T-helper 2 cell treated with Interferon-gamma antibody and Interleukin-4, amounts not matched to agents 5 μg/mL and 100 μg/mL, for 36 hours (primary cell): ENCODE measurements around the gene BCR.

Experiments
- DNase-seq: peaks from one replicate; pipeline ENCODE4 v3.0.0; 2021; ENCODE audit warnings: low spot score
- H3K27ac Mint-ChIP-seq: one replicate; pipeline ENCODE4 v1.8.0; 2021; ENCODE audit warnings: mild to moderate bottlenecking, mixed read lengths
- H3K27me3 Mint-ChIP-seq: one replicate; pipeline ENCODE4 v1.8.0; 2021; ENCODE audit warnings: low read depth, mixed read lengths
- H3K36me3 Mint-ChIP-seq: one replicate; pipeline ENCODE4 v1.8.0; 2021; ENCODE audit warnings: low read depth, mixed read lengths
- H3K4me1 Mint-ChIP-seq: one replicate; pipeline ENCODE4 v1.8.0; 2021; ENCODE audit warnings: low read depth, mixed read lengths
- H3K4me3 Mint-ChIP-seq: one replicate; pipeline ENCODE4 v1.8.0; 2022; ENCODE audit warnings: mild to moderate bottlenecking, moderate library complexity, mixed read lengths
- H3K9me3 Mint-ChIP-seq: one replicate; pipeline ENCODE4 v1.8.0; 2021; ENCODE audit warnings: mixed read lengths

BCR gene

DNA sequence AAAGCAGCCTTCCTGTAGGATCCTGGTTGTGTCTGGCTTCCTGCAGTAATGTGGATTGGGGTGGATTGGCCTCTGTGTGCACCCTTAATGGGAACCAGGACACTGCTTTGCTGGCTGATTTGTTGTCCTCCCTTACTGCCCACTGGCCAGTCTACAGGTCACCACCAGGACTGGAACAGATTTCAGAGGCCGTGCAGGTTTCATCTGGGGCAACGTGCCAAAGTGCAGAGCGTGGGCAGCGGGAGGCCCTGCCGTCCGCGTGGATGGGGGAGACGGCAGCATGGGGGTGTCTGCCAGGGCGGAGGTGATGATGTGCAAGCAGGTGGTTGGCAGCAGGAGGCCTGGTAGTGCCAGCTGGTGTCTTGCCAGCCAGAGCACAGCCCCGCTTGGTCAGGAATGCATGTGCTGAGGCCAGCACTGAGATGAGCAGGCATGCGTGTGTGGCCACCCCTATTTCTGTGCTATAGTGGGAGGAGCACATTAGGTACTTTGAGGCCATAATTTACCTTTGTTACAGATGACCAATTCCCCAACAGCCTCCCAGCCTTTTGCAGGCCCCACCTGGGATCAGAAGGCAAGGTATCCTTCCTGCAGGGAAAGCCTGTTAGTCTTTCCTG is 24.3 kb downstream of the BCR start:
- no peak for DNase-seq
- Mint-ChIP-seq H3K4me1 (peaks cover 6% of the 10 kb centered on the region), H3K27ac (no peak overlapping the region), H3K36me3 (peaks cover 20% of the 10 kb centered on the region), H3K4me3 (no peak overlapping the region), H3K9me3 (no peaks in the 10 kb centered on the region), H3K27me3 (no peaks in the 10 kb centered on the region)

DNA sequence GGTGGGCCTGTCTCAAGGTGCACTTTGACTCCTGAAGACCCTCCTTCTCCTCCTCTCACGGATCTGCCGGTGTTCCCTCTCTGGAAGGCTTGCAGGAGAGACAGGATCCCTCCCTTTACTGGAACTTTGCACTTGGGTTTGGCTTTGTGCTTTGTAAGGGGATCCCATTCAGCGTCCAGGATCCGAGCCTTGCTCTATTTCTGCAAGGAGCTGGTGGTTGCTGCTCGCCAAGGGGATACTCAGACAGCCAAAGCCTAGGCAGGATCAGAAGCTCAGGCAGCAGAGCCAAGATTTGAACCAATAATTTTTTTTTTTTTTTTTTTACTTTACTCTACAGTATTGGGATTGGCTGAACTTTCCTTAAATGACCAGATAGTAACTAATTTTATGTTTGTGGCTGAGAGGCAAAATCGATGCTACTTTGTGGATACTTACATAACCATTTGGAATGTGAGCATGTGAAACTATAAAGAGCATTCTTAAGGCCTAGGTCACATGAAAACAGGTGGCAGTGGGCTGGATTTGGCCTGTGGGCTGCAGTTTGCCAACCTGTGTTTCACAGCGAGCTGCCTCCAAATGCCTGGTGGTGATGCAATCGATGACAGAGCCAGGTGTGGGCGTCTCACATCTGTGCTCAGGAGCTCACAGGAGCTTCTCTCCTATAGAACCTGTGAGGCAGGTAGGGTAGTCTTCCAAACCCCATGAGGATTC is 25.2 kb downstream of the BCR start:
- no peak overlapping the region for H3K4me3 Mint-ChIP-seq
- no peak overlapping the region for H3K27ac Mint-ChIP-seq
- DNase-seq = no peak
- no peaks in the 10 kb centered on the region for H3K27me3 Mint-ChIP-seq
- H3K36me3 Mint-ChIP-seq = peaks cover 20% of the 10 kb centered on the region
- no peaks in the 10 kb centered on the region for H3K9me3 Mint-ChIP-seq
- H3K4me1 Mint-ChIP-seq = peaks cover 6% of the 10 kb centered on the region

DNA sequence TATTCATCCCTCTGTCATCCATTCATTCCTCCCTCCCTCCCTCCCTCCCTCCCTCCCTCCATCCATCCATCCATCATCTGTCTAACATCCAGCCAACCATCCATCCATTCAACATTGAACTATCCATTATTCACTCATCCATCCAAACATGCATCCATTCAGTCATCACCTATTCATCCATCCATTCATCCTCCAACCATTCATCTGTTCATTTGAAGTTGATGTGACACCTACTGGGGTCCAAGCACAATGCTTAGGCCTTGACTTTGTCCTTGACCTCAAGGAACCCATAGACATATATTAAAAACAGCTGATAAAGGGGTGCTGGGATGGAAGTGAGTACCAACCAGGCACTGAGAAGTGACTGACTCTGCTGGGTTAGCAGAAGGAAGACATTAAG is 26.6 kb downstream of the BCR start:
- H3K9me3 Mint-ChIP-seq = no peaks in the 10 kb centered on the region
- H3K4me3 Mint-ChIP-seq = no peak overlapping the region
- no peak overlapping the region for H3K27ac Mint-ChIP-seq
- H3K36me3 Mint-ChIP-seq = peaks cover 20% of the 10 kb centered on the region
- no peaks in the 10 kb centered on the region for H3K27me3 Mint-ChIP-seq
- peaks cover 8% of the 10 kb centered on the region for H3K4me1 Mint-ChIP-seq
- no peak for DNase-seq

DNA sequence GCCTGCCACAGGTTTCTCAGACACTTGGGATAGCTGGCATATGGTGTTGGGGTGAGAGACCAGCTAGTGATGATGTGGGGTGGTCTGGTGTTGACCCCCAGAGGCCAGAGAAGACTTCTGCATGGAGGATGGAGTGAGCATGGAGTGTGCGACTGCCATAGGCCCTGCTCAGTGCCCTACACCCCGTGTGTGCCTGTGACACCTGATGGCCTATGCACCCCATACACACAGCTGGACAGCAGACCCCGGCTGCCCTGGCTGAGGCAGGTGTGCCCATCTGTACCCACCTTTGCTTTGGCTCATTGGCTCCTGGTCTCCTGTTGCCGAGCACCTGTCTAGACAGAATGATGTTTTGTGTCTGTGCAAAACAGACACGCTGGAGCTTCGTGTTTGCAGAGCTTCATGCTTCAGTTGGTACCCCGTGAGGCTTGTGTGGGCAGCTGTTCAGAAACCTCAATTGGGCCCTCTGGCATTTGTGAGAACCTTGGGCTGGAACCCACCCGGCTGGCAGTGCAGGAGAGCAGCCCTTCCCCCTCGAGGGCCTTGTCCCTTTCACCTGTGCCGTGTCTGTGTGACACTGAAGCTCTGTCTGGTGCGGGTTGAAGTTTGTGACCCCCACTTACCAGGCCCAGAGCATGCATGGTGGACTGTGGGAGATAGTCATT is 27.6 kb downstream of the BCR start:
- Mint-ChIP-seq H3K4me1 (peaks cover 4% of the 10 kb centered on the region), H3K4me3 (no peak overlapping the region), H3K27ac (no peak overlapping the region), H3K27me3 (no peaks in the 10 kb centered on the region), H3K9me3 (no peaks in the 10 kb centered on the region), H3K36me3 (peaks cover 21% of the 10 kb centered on the region)
- no peak for DNase-seq

DNA sequence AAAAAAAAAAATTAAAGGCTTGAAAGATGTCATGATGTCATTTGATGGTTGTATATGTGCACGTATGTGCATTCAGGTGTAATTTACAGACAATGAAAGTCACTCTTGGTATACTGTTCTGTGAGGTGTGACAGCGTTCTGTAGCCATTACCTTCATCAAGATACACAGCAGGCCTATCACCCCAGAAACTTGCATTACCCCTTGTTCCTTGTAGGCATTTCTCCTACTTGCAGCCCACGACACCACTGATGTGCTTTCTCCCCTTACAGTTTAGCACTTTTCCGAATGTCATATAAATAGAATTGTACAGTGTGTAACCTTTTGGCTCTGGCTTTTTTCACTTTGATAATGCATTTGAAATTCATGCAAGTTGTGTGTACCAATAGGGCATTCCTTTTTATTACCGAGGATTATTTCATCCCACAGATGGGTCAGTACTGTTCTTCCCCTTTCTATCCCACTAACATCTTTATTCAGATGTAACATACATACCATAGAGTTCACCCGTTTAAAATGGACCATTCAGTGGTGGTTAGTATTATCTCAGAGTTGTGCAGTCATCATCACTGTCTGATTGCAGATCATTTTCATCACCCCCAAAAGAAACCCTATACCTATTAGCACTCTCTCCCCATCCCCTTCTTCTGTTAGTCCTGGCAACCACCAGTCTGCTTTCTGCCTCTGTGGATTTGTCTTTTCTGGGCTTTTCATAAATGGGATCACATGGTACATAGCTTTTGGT is 30.3 kb downstream of the BCR start:
- H3K27me3 Mint-ChIP-seq = no peaks in the 10 kb centered on the region
- H3K27ac Mint-ChIP-seq = no peak overlapping the region
- no peak overlapping the region for H3K4me3 Mint-ChIP-seq
- H3K9me3 Mint-ChIP-seq = no peaks in the 10 kb centered on the region
- peaks cover 17% of the 10 kb centered on the region for H3K4me1 Mint-ChIP-seq
- H3K36me3 Mint-ChIP-seq = peaks cover 16% of the 10 kb centered on the region
- DNase-seq = no peak

DNA sequence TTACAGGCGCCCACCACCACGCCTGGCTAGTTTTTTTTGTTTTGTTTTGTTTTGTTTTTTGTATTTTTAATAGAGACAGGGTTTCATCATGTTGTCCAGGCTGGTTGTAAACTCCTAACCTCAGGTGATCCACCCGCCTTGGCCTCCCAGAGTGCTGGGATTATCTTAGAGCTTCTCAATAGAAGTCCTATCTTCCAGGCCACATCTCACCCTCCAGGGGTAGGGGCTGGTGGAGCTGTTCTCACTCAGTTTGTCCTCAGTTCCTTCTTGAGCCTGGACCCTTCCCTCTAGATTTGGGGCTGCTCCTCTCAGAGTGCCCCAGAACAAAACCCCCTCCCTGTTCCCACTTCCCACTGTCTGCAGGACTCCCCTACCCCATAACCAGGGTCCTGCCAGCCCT is 31.3 kb downstream of the BCR start:
- peaks cover 27% of the 10 kb centered on the region for H3K4me1 Mint-ChIP-seq
- peaks cover 13% of the 10 kb centered on the region for H3K36me3 Mint-ChIP-seq
- H3K27ac Mint-ChIP-seq = no peak overlapping the region
- no peaks in the 10 kb centered on the region for H3K9me3 Mint-ChIP-seq
- H3K4me3 Mint-ChIP-seq = no peak overlapping the region
- no peak for DNase-seq
- no peaks in the 10 kb centered on the region for H3K27me3 Mint-ChIP-seq

DNA sequence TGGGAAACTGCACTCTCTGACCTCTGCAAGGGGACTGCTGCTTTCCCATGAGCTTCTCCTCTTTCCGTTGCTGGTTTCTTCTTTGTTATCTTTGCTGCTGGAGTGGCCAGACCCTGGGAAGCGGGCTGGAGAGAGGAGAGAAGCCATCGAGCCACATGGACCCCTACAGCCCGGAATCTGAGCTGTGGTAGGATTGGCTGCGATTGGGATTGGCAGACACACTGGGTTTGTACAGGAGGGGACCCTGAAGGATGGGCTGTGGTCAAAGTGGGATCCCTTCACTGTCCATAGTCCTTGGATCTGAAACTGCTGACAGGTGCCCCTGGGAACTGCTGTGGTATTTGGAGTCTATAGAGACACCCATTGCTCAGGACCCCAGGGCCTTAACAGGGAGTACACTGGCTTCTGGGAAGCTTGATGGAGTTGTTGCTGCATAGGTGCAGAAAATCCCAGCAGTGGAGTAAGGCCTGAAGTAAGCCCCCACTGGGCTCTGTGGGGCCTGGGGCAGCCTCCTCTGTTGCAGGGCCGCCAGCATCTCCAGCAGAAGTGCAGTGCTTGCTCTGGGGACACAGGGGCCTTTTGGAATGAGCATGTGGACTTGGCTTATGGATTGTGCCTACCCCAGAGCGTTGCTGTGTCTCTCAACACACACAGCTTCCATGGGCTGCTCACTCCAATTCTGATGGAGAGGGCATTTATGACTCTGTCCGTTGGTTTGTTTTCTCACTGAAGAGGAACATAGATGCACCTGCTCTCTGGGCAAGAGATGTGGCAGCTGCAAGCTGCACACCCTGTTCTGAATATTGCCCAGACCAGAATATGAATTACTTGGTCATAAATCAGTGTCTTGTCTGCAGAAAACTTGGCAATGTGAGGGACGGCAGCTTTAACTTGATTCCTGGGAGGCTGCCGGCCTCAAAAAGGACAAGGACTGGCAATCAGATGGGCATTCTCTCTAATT is 32.0 kb downstream of the BCR start:
- no peaks in the 10 kb centered on the region for H3K9me3 Mint-ChIP-seq
- H3K27ac Mint-ChIP-seq = no peak overlapping the region
- peaks cover 9% of the 10 kb centered on the region for H3K36me3 Mint-ChIP-seq
- no peak for DNase-seq
- H3K4me1 Mint-ChIP-seq = peaks cover 34% of the 10 kb centered on the region
- no peaks in the 10 kb centered on the region for H3K27me3 Mint-ChIP-seq
- H3K4me3 Mint-ChIP-seq = no peak overlapping the region

DNA sequence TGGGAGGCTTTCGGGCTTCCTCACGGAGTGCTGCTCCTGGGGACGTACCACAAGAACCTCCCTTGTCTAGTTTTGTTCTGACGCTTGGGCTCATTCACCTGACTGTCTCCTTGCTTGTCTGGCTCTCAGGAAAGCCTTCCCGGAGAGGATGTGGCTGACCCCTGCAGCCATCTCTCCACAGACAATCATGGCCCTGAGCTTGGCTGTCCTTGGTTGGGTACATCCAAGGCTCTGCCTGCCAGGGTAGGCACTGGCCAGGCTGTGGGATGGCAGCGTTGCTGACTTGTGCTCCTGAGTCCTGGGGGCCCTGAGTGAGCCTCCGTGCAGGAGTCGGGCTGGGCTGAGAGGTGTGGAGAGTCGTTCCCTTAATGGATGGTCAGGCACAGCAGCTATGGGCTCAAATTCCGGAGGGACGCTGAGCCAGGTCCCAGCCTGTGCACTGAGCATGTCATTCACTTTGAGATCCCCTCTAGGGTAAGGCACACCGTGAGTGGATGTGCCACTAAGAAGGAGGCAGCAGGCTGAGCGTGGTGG is 32.8 kb downstream of the BCR start:
- Mint-ChIP-seq H3K27ac (no peak overlapping the region), H3K27me3 (no peaks in the 10 kb centered on the region), H3K4me1 (peaks cover 39% of the 10 kb centered on the region), H3K36me3 (peaks cover 6% of the 10 kb centered on the region), H3K9me3 (no peaks in the 10 kb centered on the region), H3K4me3 (no peak overlapping the region)
- no peak for DNase-seq

DNA sequence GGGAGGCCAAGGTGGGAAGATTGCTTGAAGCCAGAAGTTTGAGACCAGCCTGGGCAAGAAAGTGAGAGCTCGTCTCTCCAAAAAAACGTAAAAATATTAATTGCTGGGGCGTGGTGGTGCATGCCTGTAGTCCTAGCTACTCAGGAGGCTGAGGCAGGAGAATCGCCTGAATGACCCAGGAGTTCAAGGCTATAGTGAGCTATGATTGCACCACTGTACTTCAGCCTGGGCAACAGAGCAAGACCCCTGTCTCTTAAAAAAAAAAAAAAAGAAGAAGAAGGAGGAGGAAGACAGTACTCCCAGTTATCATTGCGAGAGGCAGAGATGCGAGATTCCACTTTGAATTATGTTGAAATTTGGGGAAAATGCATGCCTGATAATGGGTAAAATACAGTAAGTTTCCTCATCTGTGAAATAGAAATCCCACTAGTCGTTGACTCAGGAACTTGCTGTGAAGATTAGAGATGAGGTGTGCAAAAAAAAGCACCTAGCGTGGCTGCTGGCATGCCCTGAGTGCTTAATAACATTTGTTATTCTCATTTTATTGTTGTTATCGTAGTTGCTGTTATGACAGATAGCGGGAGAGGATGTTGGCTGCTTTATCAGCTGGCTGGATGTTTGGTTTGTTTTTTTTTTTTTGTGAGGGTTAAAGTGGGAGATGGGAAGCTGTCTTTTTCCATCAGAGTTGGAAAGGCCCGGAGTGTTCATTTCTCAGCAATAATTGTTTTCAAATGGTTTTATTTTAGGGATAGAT is 33.4 kb downstream of the BCR start:
- Mint-ChIP-seq H3K36me3 (peaks cover 6% of the 10 kb centered on the region), H3K4me3 (no peak overlapping the region), H3K4me1 (peaks cover 45% of the 10 kb centered on the region), H3K27ac (no peak overlapping the region), H3K9me3 (no peaks in the 10 kb centered on the region), H3K27me3 (no peaks in the 10 kb centered on the region)
- DNase-seq = no peak

DNA sequence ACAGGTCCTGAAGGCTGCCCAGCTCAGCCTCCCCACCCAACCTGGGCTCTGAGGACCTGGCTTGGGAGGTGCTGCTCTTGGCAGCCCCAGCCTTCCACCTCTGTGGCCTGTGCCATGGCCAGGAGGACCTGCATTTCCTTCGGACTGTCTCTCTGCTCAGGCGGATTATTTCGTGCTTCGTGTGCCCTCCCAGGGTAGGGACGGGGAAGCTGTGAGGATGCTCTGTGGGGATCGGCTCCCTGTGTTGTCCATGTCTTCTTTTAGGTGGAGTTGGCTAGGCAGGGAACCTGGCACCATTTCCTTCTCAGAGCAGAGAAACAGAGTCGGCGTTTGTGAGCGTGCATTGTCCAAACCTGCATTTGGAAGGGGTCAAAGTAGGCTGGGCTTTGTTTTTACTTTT is 34.1 kb downstream of the BCR start:
- DNase-seq = no peak
- H3K9me3 Mint-ChIP-seq = no peaks in the 10 kb centered on the region
- peaks cover 52% of the 10 kb centered on the region for H3K4me1 Mint-ChIP-seq
- H3K4me3 Mint-ChIP-seq = no peak overlapping the region
- H3K27ac Mint-ChIP-seq = no peak overlapping the region
- H3K36me3 Mint-ChIP-seq = peaks cover 4% of the 10 kb centered on the region
- H3K27me3 Mint-ChIP-seq = no peaks in the 10 kb centered on the region

DNA sequence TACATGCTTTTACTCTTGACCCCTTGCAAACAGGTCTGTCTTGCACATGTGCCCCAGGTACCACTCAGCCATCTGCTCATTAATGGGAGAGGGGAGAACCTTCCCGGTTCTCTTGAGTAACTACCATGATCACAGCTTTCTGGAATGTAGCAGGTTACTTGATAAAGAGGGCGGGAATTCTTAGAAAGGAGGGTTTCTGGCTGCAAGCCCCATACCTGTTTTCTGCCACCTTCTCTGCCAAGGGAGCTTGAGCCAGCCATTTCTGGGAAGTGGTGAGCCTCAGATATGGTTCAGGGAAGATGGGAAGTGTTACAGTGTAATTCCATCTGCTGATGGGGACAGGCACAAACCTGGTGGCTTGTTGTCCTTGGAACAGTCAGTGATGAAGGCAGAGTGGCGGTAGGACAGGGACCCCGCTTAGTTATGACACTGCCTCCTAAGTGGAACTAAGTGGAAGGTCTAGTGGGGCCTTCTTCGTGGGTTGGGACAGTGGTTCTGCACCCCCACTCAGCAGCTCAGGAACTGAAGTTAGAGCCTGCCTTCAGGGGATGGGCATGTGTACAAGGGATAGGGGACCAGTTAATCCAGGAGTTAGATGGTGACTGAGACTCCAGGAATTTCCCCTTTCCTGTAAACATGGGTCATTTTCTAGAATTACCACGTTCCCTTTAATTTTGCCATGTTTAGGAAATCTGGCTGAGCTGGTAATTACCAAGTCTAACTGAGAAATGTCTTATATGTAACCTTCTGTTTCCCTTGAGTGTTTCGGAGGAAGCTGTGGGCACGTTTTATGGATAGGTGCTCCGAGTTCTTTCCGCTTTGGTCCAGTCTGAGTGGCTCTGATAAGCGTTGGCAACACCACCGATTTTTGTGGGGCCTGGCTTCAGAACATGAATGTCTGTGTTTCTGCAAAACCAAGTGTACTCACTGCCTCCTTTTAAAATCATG is 35.3 kb downstream of the BCR start:
- no peaks in the 10 kb centered on the region for H3K27me3 Mint-ChIP-seq
- peak overlapping the region; percentile 73 for H3K4me3 Mint-ChIP-seq
- peak; percentile 15 for DNase-seq
- H3K36me3 Mint-ChIP-seq = peaks cover 4% of the 10 kb centered on the region
- H3K4me1 Mint-ChIP-seq = peaks cover 63% of the 10 kb centered on the region
- no peaks in the 10 kb centered on the region for H3K9me3 Mint-ChIP-seq
- H3K27ac Mint-ChIP-seq = peak overlapping the region; percentile 87
